Esophagus muscularis mucosa (tissue), 4 donors: ENCODE data around the gene OSBP2.

Experiments
- CTCF ChIP-seq, 3 experiments: fragments of 200-600 bp in 2 of 3; fragments of 450-650 bp in 1 of 3; sonication (generic) in 2 of 3; IDR thresholded peaks; one replicate each; pipeline ENCODE4 v1.5.1; 2017 to 2019; ENCODE audit warnings: antibody characterized with exemption in 3 of 3, mild to moderate bottlenecking in 2 of 3, moderate library complexity in 1 of 3
- EP300 ChIP-seq: sonication (generic); formaldehyde crosslinking; IDR thresholded peaks from one replicate; pipeline ENCODE4 v1.6.1; 2017; ENCODE audit warnings: antibody characterized with exemption
- POLR2A ChIP-seq: fragments of 450-650 bp; IDR thresholded peaks from one replicate; pipeline ENCODE4 v1.6.1; 2017; ENCODE audit warnings: antibody characterized with exemption, moderate library complexity, mild to moderate bottlenecking, low read depth

- TF ChIP-seq CTCF (IDR thresholded peaks at IDR 0.05) (no peak), POLR2A (no peak), EP300 (no peak)
These were observed 162.2 kb downstream of the OSBP2 start for GRCh38 chr22:30856741-30857502.
